Mesenchymal stem cell (in vitro differentiated cells and primary cell): ENCODE measurements around the gene TOGARAM2.

Experiments used
- DNase-seq: peaks from one replicate; pipeline ENCODE4 v3.0.0-alpha.2; 2013
- H2AFZ ChIP-seq: one replicate; pipeline ENCODE4 v1.6.1; 2013; ENCODE audit warnings: low read depth, mild to moderate bottlenecking, control low read depth, inconsistent platforms, low read length, moderate library complexity
- H2AK5ac ChIP-seq: 2 replicates; pipeline ENCODE4 v1.6.1; 2013; ENCODE audit warnings: low read length, moderate library complexity, mild to moderate bottlenecking, inconsistent platforms; ENCODE audit not compliant: severe bottlenecking
- H2BK120ac ChIP-seq: one replicate; pipeline ENCODE4 v1.6.1; 2013; ENCODE audit warnings: low read depth, mild to moderate bottlenecking, inconsistent platforms, low read length, moderate library complexity
- H2BK12ac ChIP-seq, 2 experiments: one replicate each; pipeline ENCODE4 v1.6.1; 2013; ENCODE audit warnings: inconsistent platforms in 2 of 2, low read length in 2 of 2, mild to moderate bottlenecking in 2 of 2, moderate library complexity in 2 of 2, control low read depth in 1 of 2
- H2BK15ac ChIP-seq: one replicate; pipeline ENCODE4 v1.6.1; 2013; ENCODE audit warnings: mild to moderate bottlenecking, low read depth, inconsistent platforms; ENCODE audit not compliant: poor library complexity, severe bottlenecking
- H2BK5ac ChIP-seq: 2 replicates; pipeline ENCODE4 v1.6.1; 2013; ENCODE audit warnings: low read depth, mild to moderate bottlenecking, low read length, control low read depth, inconsistent platforms; ENCODE audit not compliant: poor library complexity, severe bottlenecking
- H3K14ac ChIP-seq, 2 experiments: one replicate each; pipeline ENCODE4 v1.6.1; 2013; ENCODE audit warnings: inconsistent platforms in 2 of 2, low read length in 2 of 2, control low read depth in 1 of 2, mild to moderate bottlenecking in 1 of 2, moderate library complexity in 1 of 2
- H3K18ac ChIP-seq, 2 experiments: one replicate each; pipeline ENCODE4 v1.6.1; 2013; ENCODE audit warnings: inconsistent platforms in 2 of 2, low read length in 2 of 2, control low read depth in 1 of 2, low read depth in 1 of 2, mild to moderate bottlenecking in 1 of 2
- H3K23ac ChIP-seq, 2 experiments: one replicate each; pipeline ENCODE4 v1.6.1; 2013; ENCODE audit warnings: inconsistent platforms in 2 of 2, low read length in 2 of 2, mild to moderate bottlenecking in 2 of 2, moderate library complexity in 2 of 2, control low read depth in 1 of 2
- H3K27ac ChIP-seq: 2 replicates; pipeline ENCODE4 v1.5.1; 2013; ENCODE audit warnings: mild to moderate bottlenecking, moderate library complexity, low read length, control low read depth, inconsistent platforms; ENCODE audit not compliant: poor library complexity, severe bottlenecking
- H3K27me3 ChIP-seq, 2 experiments: 2 replicates each; pipeline versions ENCODE4 v1.6.1 to v1.7.0; 2013; ENCODE audit warnings: low read length in 2 of 2, mild to moderate bottlenecking in 2 of 2, moderate library complexity in 2 of 2, control low read depth in 1 of 2, inconsistent platforms in 1 of 2; ENCODE audit not compliant: control insufficient read depth in 1 of 2, insufficient read depth in 1 of 2
- H3K36me3 ChIP-seq, 2 experiments: 2 replicates each; pipeline versions ENCODE4 v1.6.1 to v1.7.0; 2013; ENCODE audit warnings: low read length in 2 of 2, control low read depth in 1 of 2, inconsistent platforms in 1 of 2, low read depth in 1 of 2, mild to moderate bottlenecking in 1 of 2; ENCODE audit not compliant: insufficient read depth in 2 of 2, control insufficient read depth in 1 of 2
- H3K4ac ChIP-seq, 2 experiments: one replicate each; pipeline ENCODE4 v1.6.1; 2013; ENCODE audit warnings: inconsistent platforms in 2 of 2, low read length in 2 of 2, mild to moderate bottlenecking in 2 of 2, moderate library complexity in 2 of 2, control low read depth in 1 of 2, low read depth in 1 of 2
- H3K4me1 ChIP-seq: 2 replicates; pipeline ENCODE4 v1.6.1; 2013; ENCODE audit warnings: low read depth, low read length, control low read depth; ENCODE audit not compliant: control insufficient read depth, insufficient read depth
- H3K4me2 ChIP-seq: 2 replicates; pipeline ENCODE4 v1.6.1; 2013; ENCODE audit warnings: low read length, mild to moderate bottlenecking, inconsistent platforms; ENCODE audit not compliant: poor library complexity, severe bottlenecking
- H3K4me3 ChIP-seq, 2 experiments: 2 replicates each; pipeline versions ENCODE4 v1.5.1 to v1.7.0; 2013; ENCODE audit warnings: low read length in 2 of 2, mild to moderate bottlenecking in 2 of 2, control low read depth in 1 of 2, low read depth in 1 of 2; ENCODE audit not compliant: insufficient read depth in 1 of 2
- H3K79me1 ChIP-seq: replicated peaks from 2 replicates; pipeline ENCODE4 v1.6.1; 2013; ENCODE audit warnings: mild to moderate bottlenecking, control low read depth, low read length, inconsistent platforms; ENCODE audit not compliant: poor library complexity, severe bottlenecking
- H3K9ac ChIP-seq: 2 replicates; pipeline ENCODE4 v1.7.0; 2013; ENCODE audit warnings: mild to moderate bottlenecking, low read length, moderate library complexity
- H3K9me3 ChIP-seq: 2 replicates; pipeline ENCODE4 v1.7.0; 2013; ENCODE audit warnings: mild to moderate bottlenecking, low read length; ENCODE audit not compliant: control insufficient read depth
- H4K8ac ChIP-seq: one replicate; pipeline ENCODE4 v1.6.1; 2013; ENCODE audit warnings: inconsistent platforms, mild to moderate bottlenecking, low read length, moderate library complexity
- H4K91ac ChIP-seq: one replicate; pipeline ENCODE4 v1.6.1; 2013; ENCODE audit warnings: mild to moderate bottlenecking, low read length, inconsistent platforms
- WGBS: methylation state at CpG from one replicate; pipeline ENCODE4 v1.1.7; 2013; ENCODE audit warnings: mixed read lengths; 5-methylcytosine and 5-hydroxymethylcytosine counted together

The TOGARAM2 gene

GRCh38 chr2:29066997-29067605 lies 86.0 kb downstream of the TOGARAM2 start:
- Histone ChIP-seq H3K4ac (no peak overlapping the region), H3K23ac (no peak overlapping the region), H3K9ac (no peak overlapping the region), H3K27me3 (peaks cover 4 to 6% of the 10 kb centered on the region in 2 experiments), H3K4me1 (peaks cover 2% of the 10 kb centered on the region), H2BK12ac (no peak overlapping the region), H4K8ac (no peak overlapping the region), H3K18ac (no peak overlapping the region), H2BK15ac (no peak overlapping the region), H3K36me3 (no peaks in the 10 kb centered on the region), H2AFZ (no peak overlapping the region), H3K27ac (no peak overlapping the region), H3K79me1 (no peaks in the 10 kb centered on the region), H3K4me2 (no peak overlapping the region), H2BK120ac (no peak overlapping the region), H3K4me3 (no peak overlapping the region), H2AK5ac (no peak overlapping the region), H4K91ac (no peak overlapping the region), H3K14ac (no peak overlapping the region), H3K9me3 (no peaks in the 10 kb centered on the region), H2BK5ac (no peak overlapping the region)
- 79% methylated on average over 7 of the region's 7 CpGs for WGBS
- DNase-seq = no peak

- Histone ChIP-seq H2BK12ac (no peak overlapping the region), H4K91ac (no peak overlapping the region), H3K23ac (no peak overlapping the region), H3K14ac (no peak overlapping the region), H3K4me2 (no peak overlapping the region), H2BK5ac (no peak overlapping the region), H3K18ac (no peak overlapping the region), H3K27me3 (peaks cover 4 to 19% of the 10 kb centered on the region in 2 experiments), H3K4me3 (no peak overlapping the region), H3K9ac (no peak overlapping the region), H2AK5ac (no peak overlapping the region), H3K79me1 (no peaks in the 10 kb centered on the region), H4K8ac (no peak overlapping the region), H3K4ac (no peak overlapping the region), H2BK15ac (no peak overlapping the region), H3K4me1 (no peaks in the 10 kb centered on the region), H2BK120ac (no peak overlapping the region), H3K36me3 (no peaks in the 10 kb centered on the region), H2AFZ (no peak overlapping the region), H3K27ac (no peak overlapping the region), H3K9me3 (no peaks in the 10 kb centered on the region)
- DNase-seq = no peak
- 90% methylated on average over 6 of the region's 7 CpGs for WGBS
These were observed 87.4 kb downstream of the TOGARAM2 start for GRCh38 chr2:29068513-29068912.

- Histone ChIP-seq H2BK15ac (no peak overlapping the region), H3K18ac (no peak overlapping the region), H3K23ac (no peak overlapping the region), H3K4me1 (no peaks in the 10 kb centered on the region), H3K9me3 (no peaks in the 10 kb centered on the region), H3K79me1 (no peaks in the 10 kb centered on the region), H3K4me2 (no peak overlapping the region), H3K14ac (no peak overlapping the region), H4K8ac (no peak overlapping the region), H3K4me3 (no peak overlapping the region), H2BK12ac (no peak overlapping the region), H4K91ac (no peak overlapping the region), H3K36me3 (no peaks in the 10 kb centered on the region), H2BK120ac (no peak overlapping the region), H3K9ac (no peak overlapping the region), H2AK5ac (no peak overlapping the region), H3K4ac (no peak overlapping the region), H2AFZ (no peak overlapping the region), H3K27ac (no peak overlapping the region), H2BK5ac (no peak overlapping the region), H3K27me3 (peaks cover 4 to 19% of the 10 kb centered on the region in 2 experiments)
- DNase-seq = no peak
- 90% methylated on average over 12 of the region's 12 CpGs for WGBS
These were observed 89.4 kb downstream of the TOGARAM2 start for GRCh38 chr2:29070526-29070925.

GRCh38 chr2:29071032-29071975 lies 90.2 kb downstream of the TOGARAM2 start:
- Histone ChIP-seq H2AK5ac (no peak overlapping the region), H3K23ac (no peak overlapping the region), H3K4me2 (no peak overlapping the region), H2BK12ac (no peak overlapping the region), H3K9me3 (no peaks in the 10 kb centered on the region), H3K27ac (no peak overlapping the region), H3K79me1 (no peaks in the 10 kb centered on the region), H2BK15ac (no peak overlapping the region), H3K36me3 (no peaks in the 10 kb centered on the region), H2BK120ac (no peak overlapping the region), H4K8ac (no peak overlapping the region), H3K4me1 (no peaks in the 10 kb centered on the region), H3K27me3 (peaks cover 4 to 19% of the 10 kb centered on the region in 2 experiments), H2AFZ (no peak overlapping the region), H3K9ac (no peak overlapping the region), H3K14ac (no peak overlapping the region), H2BK5ac (no peak overlapping the region), H3K4ac (no peak overlapping the region), H3K4me3 (no peak overlapping the region), H3K18ac (no peak overlapping the region), H4K91ac (no peak overlapping the region)
- 90% methylated on average over 18 of the region's 19 CpGs for WGBS
- DNase-seq = no peak
